Limb (tissue), 2 donors: Measurements from ENCODE around the gene DOLK.

Source experiments
- DNase-seq, 2 donors: peaks; one replicate each; pipeline ENCODE4 v3.0.0-alpha.2; 2016; ENCODE audit errors: extremely low spot score in 2 of 2

DOLK gene

DNA sequence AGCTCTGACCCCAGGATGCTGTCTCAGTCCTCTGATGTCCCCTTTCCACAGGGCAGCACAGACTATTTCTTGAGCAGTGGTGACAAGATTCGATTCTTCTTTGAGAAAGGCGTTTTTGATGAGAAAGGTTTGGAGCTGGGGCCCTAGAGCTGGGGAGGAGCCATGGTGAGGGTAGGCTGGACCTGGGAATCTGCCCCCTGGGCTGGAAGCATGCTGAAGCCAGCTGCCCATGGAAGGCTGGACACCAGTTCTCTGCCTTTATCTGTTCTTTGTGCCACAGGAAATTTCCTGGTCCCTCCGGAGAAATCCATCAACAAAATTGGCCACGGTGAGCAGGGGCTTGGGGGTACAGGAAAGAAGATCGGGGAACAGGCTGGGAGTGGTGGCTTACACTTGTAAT, 13.7 kb downstream of the DOLK start:
- no peak for DNase-seq

- DNase-seq = no peak
Observed at GRCh38 chr9:128929560-128929959, 17.8 kb downstream of the DOLK start.

- no peak for DNase-seq
Observed at GRCh38 chr9:128928624-128929023, 18.8 kb downstream of the DOLK start.

GRCh38 chr9:128927731-128928411, 19.5 kb downstream of the DOLK start:
- peak in 1 of 2 donors; percentile 63 for DNase-seq

- DNase-seq = no peak
Observed at GRCh38 chr9:128923493-128923883, 23.9 kb downstream of the DOLK start.

DNA sequence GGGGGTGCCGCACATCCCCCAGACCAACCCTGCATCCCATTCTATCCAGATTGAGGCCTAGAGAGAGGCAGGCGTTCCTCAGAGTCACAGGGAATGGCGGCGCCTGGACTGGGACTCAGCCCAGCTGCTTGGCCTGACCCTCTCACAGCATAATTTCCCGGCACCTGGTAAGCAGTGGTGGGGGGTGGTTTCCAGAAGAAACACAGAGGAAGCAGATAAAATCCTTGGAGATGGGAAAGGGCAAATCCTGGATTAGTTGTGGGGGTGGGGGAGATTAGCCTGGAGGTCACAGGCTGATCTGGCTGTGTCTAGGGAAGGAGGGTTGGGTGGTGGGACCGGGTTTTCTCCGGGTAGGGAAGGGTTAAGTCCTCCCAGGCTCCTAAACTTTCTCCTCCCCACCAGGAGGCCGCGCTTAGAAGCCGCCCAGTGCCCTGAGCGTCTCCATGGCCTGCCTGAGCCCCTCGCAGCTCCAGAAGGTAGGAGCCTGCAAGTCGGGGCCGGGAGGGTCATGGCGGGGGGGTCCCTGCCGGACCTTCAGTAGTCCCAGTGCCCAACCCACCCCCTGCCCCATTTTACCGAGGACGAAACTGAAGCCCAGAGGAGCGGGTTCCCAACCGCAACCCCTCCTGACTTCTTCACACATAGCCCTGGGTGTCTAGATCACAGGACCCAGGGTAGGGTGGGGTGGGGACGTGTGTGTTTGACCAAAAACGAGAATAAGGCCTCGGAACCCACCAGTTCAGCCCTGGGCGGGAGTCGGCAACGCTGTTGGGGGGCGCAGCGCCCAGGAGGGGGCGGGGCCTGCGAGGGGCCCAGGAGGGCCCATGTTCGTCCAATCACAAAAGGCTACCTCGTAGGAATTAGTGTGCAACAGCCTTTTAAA, 25.3 kb downstream of the DOLK start:
- DNase-seq = peak; percentile 70 to 79

DNA sequence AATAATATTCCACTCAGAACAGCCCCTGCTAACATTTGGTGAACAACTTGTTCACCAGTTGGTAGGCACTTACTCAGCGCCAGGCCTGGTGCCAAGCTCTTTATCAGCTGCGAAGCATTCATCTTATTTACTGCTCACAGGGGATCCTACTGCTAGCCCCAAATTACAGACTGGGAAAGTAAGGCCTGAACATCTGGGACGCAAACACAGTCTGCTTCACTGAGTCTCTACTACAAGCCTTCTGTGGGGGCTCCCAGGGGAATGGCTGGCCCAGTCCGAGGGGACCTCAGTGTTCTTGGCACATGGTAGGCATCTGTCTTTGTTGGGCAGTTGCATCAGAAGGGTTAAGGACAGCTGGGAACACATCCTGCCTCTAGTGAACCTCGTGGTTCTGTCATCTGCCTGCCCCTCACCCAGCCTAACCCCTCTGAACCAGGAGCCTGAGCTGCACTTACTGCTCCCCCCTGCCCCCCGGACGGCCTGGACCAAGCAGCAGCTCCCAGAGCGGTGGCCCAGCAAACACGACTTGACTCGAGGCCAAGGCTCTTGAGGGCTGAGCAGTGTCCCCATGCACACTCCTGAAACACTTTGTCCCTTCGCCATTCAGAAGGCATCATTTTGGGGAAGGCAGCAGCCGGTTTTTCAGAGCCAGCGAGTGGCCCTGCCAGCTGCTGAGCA, 26.9 kb downstream of the DOLK start, which contains the start of gene PHYHD1:
TSS of gene PHYHD1 (plus strand) at position 602 of the 678 bp plus-strand sequence. CDS start 1,342 bp downstream, outside the sequence.
- no peak for DNase-seq

GRCh38 chr9:128919402-128920089, 27.9 kb downstream of the DOLK start:
- no peak for DNase-seq

GRCh38 chr9:128918921-128919320, 28.5 kb downstream of the DOLK start:
- no peak for DNase-seq

GRCh38 chr9:128917151-128917849, 30.1 kb downstream of the DOLK start:
- peak; percentile 63 to 75 for DNase-seq

GRCh38 chr9:128916745-128917144, 30.7 kb downstream of the DOLK start:
- DNase-seq = no peak

DNA sequence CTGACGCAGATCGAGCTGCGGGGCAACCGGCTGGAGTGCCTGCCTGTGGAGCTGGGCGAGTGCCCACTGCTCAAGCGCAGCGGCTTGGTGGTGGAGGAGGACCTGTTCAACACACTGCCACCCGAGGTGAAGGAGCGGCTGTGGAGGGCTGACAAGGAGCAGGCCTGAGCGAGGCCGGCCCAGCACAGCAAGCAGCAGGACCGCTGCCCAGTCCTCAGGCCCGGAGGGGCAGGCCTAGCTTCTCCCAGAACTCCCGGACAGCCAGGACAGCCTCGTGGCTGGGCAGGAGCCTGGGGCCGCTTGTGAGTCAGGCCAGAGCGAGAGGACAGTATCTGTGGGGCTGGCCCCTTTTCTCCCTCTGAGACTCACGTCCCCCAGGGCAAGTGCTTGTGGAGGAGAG, 31.2 kb downstream of the DOLK start:
- no peak for DNase-seq

DNA sequence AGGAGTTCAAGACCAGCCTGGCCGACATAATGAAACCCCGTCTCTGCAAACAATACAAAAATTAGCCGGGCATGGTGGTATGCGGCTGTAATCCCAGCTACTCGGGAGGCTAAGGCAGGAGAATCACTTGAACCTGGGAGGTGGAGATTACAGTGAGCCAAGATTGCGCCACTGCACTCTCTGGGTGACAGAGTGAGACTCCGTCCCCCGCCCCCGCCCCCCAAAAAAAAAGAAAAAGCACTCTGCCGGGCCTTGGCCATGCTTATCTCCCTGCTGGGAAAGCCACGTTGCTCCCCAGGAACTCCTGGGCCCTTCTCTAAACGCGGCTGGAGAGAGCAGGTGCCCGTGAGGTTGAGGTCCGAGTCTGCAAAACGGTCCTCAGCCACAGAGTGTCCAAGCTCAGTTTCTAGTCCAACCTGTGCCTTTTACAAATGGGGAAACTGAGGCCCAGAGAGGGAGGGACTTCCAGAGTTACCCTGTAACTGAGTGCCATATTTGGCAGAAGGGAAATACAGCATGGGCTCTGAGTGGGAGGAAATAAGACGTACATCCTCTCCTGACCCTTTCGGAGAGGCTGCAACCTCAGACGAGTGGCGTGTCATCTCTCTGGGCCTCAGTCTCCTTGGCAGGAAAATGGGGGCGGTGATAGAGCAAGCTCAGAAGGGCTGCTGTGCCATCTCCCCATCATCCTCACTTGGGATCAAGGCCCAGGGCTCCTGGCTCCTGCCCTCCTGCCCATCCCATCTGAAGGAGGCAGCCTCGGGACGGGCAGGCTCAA, 33.2 kb downstream of the DOLK start:
- no peak for DNase-seq

- DNase-seq = no peak
Observed at GRCh38 chr9:128913048-128913900, 34.1 kb downstream of the DOLK start.

- DNase-seq = no peak
Observed at GRCh38 chr9:128912270-128912853, 35.0 kb downstream of the DOLK start.

DNA sequence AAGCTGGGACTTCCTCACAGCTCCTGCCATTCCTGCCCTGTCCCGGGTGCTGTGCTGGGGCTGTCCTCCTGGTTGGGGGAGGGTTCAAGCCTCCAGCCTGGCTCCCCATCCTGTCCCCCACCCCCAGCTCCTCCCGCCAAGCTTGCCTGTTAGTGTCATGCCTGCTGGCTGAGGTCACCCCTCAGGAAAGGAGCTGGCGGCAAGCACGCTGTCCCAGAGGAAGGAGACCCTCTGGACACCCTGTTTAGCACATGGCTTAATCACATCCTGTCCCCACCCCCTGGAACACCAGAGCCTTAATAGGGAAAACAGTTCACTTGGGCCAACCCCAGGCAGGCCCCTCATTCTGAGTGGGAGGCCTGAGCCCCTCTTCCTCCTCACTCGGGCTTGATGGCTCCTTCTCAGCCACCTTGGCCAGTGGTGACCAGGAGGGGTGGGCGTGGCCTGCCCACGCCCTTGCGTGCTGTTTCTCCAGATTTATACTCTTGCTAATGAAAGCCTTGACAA, 35.8 kb downstream of the DOLK start:
- DNase-seq = peak in 1 of 2 donors; percentile 29

GRCh38 chr9:128910906-128911305, 36.5 kb downstream of the DOLK start:
- DNase-seq = no peak

DNA sequence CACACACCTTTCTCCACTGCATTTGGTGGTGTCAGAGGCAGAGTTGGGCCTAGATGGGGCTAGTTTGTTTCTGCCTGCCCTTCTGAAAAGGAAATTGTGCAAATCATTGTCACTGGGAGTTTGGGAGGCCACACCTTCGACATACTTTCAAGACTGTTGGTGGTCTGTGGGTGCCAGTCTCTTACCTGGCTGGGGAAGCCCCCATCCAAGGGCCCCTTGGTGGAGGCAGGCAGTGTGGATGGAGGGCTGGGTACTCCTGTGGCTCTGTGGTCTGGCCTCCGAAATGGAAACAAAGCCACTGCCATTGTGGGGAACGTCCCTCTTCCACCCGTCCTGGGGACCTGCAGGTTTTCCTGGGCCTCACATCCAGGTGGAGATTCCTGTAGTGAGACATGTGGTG, 37.5 kb downstream of the DOLK start:
- no peak for DNase-seq

DNA sequence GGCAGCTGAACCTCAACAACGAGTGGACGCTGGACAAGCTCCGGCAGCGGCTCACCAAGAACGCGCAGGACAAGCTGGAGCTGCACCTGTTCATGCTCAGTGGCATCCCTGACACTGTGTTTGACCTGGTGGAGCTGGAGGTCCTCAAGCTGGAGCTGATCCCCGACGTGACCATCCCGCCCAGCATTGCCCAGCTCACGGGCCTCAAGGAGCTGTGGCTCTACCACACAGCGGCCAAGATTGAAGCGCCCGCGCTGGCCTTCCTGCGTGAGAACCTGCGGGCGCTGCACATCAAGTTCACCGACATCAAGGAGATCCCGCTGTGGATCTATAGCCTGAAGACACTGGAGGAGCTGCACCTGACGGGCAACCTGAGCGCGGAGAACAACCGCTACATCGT, 39.0 kb downstream of the DOLK start:
- no peak for DNase-seq
